Loucy (cell line): ENCODE data around the gene LYRM4.

Source experiments
- H2AFZ ChIP-seq: fragments of 200-600 bp; sonication (generic); 2 replicates; pipeline ENCODE4 v1.6.0; 2016; ENCODE audit warnings: antibody characterized with exemption, mild to moderate bottlenecking, low read length, moderate library complexity
- H3F3A ChIP-seq: fragments of 200-600 bp; 2 replicates; pipeline ENCODE4 v1.6.0; 2016; ENCODE audit warnings: antibody characterized with exemption, low read depth, mild to moderate bottlenecking
- H3K27me3 ChIP-seq: fragments of 200-600 bp; sonication (generic); 2 replicates; pipeline ENCODE4 v1.6.1; 2014; ENCODE audit warnings: low read length, mild to moderate bottlenecking; ENCODE audit not compliant: insufficient read depth, poor library complexity, severe bottlenecking
- H3K36me3 ChIP-seq: fragments of 200-600 bp; sonication (generic); 2 replicates; pipeline ENCODE4 v1.6.1; 2016; ENCODE audit warnings: low read length; ENCODE audit not compliant: insufficient read depth
- H3K4me1 ChIP-seq: fragments of 200-600 bp; sonication (generic); 2 replicates; pipeline ENCODE4 v1.5.1; 2014; ENCODE audit warnings: low read length, mild to moderate bottlenecking; ENCODE audit not compliant: insufficient read depth, poor library complexity, severe bottlenecking
- H3K4me2 ChIP-seq: fragments of 200-600 bp; sonication (generic); 2 replicates; pipeline ENCODE4 v1.6.0; 2014; ENCODE audit warnings: antibody characterized with exemption, low read length, low read depth, mild to moderate bottlenecking; ENCODE audit not compliant: poor library complexity, severe bottlenecking
- H3K4me3 ChIP-seq: fragments of 200-600 bp; sonication (generic); 2 replicates; pipeline ENCODE4 v1.5.1; 2014; ENCODE audit warnings: low read length, mild to moderate bottlenecking, mixed read lengths; ENCODE audit not compliant: poor library complexity, severe bottlenecking
- H3K79me2 ChIP-seq: fragments of 200-600 bp; sonication (generic); 2 replicates; pipeline ENCODE4 v1.6.1; 2014; ENCODE audit warnings: low read length; ENCODE audit not compliant: insufficient read depth
- H3K9ac ChIP-seq: fragments of 200-600 bp; sonication (generic); 2 replicates; pipeline ENCODE4 v1.6.0; 2014; ENCODE audit warnings: mild to moderate bottlenecking, low read depth, low read length, moderate library complexity; ENCODE audit not compliant: poor library complexity, severe bottlenecking
- H3K9me2 ChIP-seq: fragments of 200-600 bp; sonication (generic); replicated peaks from 2 replicates; pipeline ENCODE4 v1.6.1; 2016; ENCODE audit warnings: low read depth, low read length, mixed read lengths
- H3K9me3 ChIP-seq: fragments of 200-600 bp; sonication (generic); 2 replicates; pipeline ENCODE4 v1.6.1; 2014; ENCODE audit warnings: mild to moderate bottlenecking, antibody characterized with exemption, low read length, low read depth; ENCODE audit not compliant: insufficient read depth
- H4K20me1 ChIP-seq: fragments of 200-600 bp; sonication (generic); 2 replicates; pipeline ENCODE4 v1.6.0; 2014; ENCODE audit warnings: antibody characterized with exemption, low read length, mild to moderate bottlenecking; ENCODE audit not compliant: insufficient read depth, poor library complexity, severe bottlenecking
- EZH2phosphoT487 ChIP-seq: fragments of 200-600 bp; IDR thresholded peaks from 2 replicates; pipeline ENCODE4 v1.6.1; 2018; ENCODE audit warnings: antibody characterized with exemption, mild to moderate bottlenecking, moderate library complexity, borderline replicate concordance
- TF ChIP-seq, protein P1 (sequence below): fragments of 200-600 bp; sonication (generic); conservative IDR thresholded peaks from 2 replicates; pipeline ENCODE4 v1.5.1; 2014; ENCODE audit warnings: mild to moderate bottlenecking, antibody characterized with exemption, low read length

LYRM4 gene

DNA sequence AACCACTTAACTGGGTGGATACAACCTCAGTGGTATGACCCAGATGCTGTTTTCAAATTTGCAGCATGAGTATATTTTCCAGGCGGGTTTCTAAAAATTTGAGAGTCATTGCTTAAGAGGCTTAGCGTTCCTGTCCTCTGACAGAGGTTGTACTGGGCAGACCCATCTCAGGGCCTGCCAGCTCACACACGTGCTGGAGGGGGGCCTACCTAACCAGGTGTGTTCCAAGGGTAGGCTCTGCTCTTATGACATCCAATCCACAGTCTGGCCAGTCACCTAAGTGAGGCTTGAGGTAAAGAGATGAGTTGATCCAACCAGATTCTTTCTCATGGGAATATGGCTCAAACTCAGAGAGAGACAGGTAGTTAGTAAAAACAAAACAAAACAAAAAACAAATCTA lies 1.3 kb downstream of the LYRM4 start:
- Histone ChIP-seq H3K4me3 (peak overlapping the region; percentile 86), H3K9ac (peak overlapping the region; percentile 73), H3K4me2 (peak overlapping the region; percentile 91), H3K36me3 (no peaks in the 10 kb centered on the region), H3K4me1 (peaks cover 18% of the 10 kb centered on the region), H2AFZ (no peak overlapping the region), H3F3A (no peaks in the 10 kb centered on the region), H3K9me3 (no peaks in the 10 kb centered on the region), H3K27me3 (no peaks in the 10 kb centered on the region), H3K9me2 (no peaks in the 10 kb centered on the region; the same call in 1 of the 2 replicates), H4K20me1 (no peaks in the 10 kb centered on the region), H3K79me2 (peaks cover 40% of the 10 kb centered on the region)
- TF ChIP-seq, protein P1, sequence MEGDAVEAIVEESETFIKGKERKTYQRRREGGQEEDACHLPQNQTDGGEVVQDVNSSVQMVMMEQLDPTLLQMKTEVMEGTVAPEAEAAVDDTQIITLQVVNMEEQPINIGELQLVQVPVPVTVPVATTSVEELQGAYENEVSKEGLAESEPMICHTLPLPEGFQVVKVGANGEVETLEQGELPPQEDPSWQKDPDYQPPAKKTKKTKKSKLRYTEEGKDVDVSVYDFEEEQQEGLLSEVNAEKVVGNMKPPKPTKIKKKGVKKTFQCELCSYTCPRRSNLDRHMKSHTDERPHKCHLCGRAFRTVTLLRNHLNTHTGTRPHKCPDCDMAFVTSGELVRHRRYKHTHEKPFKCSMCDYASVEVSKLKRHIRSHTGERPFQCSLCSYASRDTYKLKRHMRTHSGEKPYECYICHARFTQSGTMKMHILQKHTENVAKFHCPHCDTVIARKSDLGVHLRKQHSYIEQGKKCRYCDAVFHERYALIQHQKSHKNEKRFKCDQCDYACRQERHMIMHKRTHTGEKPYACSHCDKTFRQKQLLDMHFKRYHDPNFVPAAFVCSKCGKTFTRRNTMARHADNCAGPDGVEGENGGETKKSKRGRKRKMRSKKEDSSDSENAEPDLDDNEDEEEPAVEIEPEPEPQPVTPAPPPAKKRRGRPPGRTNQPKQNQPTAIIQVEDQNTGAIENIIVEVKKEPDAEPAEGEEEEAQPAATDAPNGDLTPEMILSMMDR = no peak
- TF ChIP-seq EZH2phosphoT487 = no peak

DNA sequence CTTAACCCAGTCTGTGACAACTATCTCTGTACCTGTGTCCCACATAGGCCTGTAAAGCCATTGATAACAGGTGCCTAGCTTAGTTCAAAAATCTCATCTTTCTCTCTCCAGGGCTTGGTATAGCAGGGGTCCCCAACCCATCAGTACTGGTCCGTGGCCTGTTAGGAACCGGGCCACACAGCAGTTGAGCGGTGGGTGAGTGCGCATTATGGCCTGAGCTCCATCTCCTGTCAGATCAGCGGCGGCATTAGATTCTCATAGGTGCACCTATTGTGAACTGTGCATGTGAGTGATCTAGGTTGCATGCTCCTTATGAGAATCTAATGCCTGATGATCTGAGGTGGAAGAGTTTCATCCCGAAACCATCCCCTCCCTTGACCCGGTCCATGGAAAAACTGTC lies 3.4 kb downstream of the LYRM4 start:
- no peaks in the 10 kb centered on the region for H3K36me3 ChIP-seq
- no peaks in the 10 kb centered on the region for H3K9me3 ChIP-seq
- no peak overlapping the region for H2AFZ ChIP-seq
- no peak for TF ChIP-seq EZH2phosphoT487
- TF ChIP-seq, protein P1 = no peak
- H3F3A ChIP-seq = no peaks in the 10 kb centered on the region
- no peaks in the 10 kb centered on the region for H4K20me1 ChIP-seq
- no peak overlapping the region for H3K4me2 ChIP-seq
- peaks cover 24% of the 10 kb centered on the region for H3K79me2 ChIP-seq
- H3K9ac ChIP-seq = no peak overlapping the region
- H3K27me3 ChIP-seq = no peaks in the 10 kb centered on the region
- H3K9me2 ChIP-seq = no peaks in the 10 kb centered on the region
- H3K4me3 ChIP-seq = no peak overlapping the region
- peaks cover 14% of the 10 kb centered on the region for H3K4me1 ChIP-seq

DNA sequence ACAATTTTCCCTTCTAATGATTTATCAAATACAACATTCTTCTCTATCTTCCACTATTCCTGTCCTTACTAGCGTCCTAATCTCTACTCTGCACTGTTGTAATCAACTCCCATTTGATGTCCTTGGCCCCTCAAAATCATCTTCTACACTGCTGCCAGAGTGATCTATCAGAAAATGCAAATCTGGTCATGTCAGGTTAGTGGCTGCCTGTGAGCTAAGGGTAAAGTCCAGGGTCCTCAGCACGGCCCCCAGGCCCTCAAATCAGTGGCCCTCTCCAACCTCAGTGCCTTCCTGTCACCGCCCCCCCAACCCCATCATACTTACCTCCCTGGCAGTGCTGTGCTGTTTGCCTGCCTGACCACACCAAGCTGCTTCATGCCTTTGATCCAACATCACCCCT lies 3.8 kb downstream of the LYRM4 start:
- Histone ChIP-seq H3K9me2 (no peaks in the 10 kb centered on the region), H3K79me2 (peaks cover 20% of the 10 kb centered on the region)

More for the DNA sequence above, 3.8 kb downstream of the LYRM4 start:
- H3K4me2 ChIP-seq = no peak overlapping the region
- H4K20me1 ChIP-seq = no peaks in the 10 kb centered on the region
- no peaks in the 10 kb centered on the region for H3K27me3 ChIP-seq
- peaks cover 12% of the 10 kb centered on the region for H3K4me1 ChIP-seq
- no peaks in the 10 kb centered on the region for H3K9me3 ChIP-seq
- H3K4me3 ChIP-seq = no peak overlapping the region
- H3F3A ChIP-seq = no peaks in the 10 kb centered on the region
- no peaks in the 10 kb centered on the region for H3K36me3 ChIP-seq
- no peak overlapping the region for H3K9ac ChIP-seq
- no peak for TF ChIP-seq EZH2phosphoT487
- TF ChIP-seq, protein P1 = no peak
- no peak overlapping the region for H2AFZ ChIP-seq
